Subcutaneous adipose tissue (tissue), 4 donors: ENCODE data around the gene NUBPL. TPM values are rescaled to one million over a fixed set of nuclear protein-coding genes. Genes with fewer than 3 reads are reported as not detected.

Source experiments
- total RNA-seq, 4 donors: library from RNA; depleted of rRNA; stranded (reverse); fragments of >200 nt; gene quantifications; one replicate each; pipeline ENCODE4 v1.1.0, GENCODE V29; 2016
- TF ChIP-seq, protein P1 (sequence below): fragments of 450-650 bp; IDR thresholded peaks from one replicate; pipeline ENCODE4 v1.5.1; 2016; ENCODE audit warnings: low read depth, mild to moderate bottlenecking, control low read depth, antibody characterized with exemption, moderate library complexity

The NUBPL gene
- total RNA-seq, 4 donors from 2014 or later = 11.7 to 25.1 (median 12.7) TPM

DNA sequence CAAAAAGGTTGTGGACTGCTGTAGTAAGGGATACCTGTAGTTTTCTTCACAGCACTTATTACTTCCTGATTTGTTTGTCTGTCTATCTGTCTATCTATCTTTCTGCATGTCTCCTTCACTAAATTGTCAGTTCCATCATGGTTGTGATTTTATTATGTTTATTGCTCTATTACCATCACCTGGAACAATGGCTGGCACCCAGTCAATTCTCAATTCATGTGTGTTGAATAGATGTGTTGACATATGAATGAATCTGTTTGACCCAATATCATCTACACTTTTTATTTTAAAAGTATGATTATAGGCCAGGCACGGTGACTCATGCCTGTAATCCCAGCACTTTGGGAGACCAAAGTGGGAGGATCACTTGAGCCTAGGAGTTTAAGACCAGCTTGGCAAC, 224.4 kb downstream of the NUBPL start:
- TF ChIP-seq, protein P1, sequence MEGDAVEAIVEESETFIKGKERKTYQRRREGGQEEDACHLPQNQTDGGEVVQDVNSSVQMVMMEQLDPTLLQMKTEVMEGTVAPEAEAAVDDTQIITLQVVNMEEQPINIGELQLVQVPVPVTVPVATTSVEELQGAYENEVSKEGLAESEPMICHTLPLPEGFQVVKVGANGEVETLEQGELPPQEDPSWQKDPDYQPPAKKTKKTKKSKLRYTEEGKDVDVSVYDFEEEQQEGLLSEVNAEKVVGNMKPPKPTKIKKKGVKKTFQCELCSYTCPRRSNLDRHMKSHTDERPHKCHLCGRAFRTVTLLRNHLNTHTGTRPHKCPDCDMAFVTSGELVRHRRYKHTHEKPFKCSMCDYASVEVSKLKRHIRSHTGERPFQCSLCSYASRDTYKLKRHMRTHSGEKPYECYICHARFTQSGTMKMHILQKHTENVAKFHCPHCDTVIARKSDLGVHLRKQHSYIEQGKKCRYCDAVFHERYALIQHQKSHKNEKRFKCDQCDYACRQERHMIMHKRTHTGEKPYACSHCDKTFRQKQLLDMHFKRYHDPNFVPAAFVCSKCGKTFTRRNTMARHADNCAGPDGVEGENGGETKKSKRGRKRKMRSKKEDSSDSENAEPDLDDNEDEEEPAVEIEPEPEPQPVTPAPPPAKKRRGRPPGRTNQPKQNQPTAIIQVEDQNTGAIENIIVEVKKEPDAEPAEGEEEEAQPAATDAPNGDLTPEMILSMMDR = no peak

DNA sequence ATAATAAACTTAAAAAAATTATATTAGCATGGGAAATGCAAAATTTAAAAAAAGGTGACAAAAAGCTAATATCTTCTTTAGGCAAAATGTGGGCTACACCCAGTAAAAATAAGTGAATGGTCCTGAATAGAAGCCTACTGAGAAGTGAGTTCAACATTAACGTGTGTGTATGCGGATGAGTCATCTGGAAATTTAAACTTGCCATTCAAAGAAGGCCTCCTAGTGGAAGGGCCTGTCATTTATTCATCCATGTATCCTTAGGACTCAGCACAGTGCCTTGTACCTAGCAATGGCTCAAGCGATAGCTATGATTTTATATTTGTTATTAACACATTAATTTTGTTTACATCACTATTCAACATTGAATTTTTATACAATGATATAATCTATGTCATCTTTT, 226.2 kb downstream of the NUBPL start:
- TF ChIP-seq, protein P1 = no peak

DNA sequence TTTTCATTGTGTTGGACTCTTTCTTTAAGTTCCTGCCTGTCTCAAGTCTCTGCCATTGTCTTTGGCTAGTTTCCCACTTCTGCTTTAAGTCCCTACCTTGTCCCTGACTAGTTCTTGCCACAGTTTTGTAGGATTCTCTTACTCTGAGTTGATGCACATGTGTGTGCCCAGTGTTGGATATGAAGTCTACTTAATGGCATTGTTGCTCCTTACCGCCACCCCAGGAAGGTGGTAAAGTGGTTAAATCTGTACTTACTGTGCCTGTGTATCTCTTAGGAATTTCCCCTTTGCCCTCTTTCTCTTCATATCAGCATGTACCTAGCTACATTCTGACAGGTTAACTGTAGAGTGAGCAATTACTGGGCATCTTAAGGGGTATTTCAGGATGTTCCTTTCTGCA, 227.1 kb downstream of the NUBPL start:
- TF ChIP-seq, protein P1 = no peak

DNA sequence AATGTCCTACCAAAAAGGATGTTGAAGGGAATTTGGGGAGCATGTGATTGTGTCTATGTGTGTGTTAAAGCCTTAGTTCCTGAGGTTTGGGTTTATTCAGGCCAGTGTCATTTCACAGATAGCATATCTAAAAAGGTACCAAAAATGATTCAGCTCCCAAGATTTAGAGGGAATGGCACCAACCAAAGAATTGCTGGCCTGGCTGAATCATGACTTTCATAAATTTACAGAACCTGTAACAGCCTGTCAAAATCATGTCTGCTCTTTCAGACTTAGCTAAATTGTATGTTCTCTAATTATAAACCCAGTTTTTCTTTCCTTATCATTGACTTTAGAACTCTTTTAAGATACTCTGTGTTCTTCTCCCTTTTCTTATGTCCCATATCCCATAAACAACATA, 231.5 kb downstream of the NUBPL start:
- TF ChIP-seq, protein P1 = no peak

DNA sequence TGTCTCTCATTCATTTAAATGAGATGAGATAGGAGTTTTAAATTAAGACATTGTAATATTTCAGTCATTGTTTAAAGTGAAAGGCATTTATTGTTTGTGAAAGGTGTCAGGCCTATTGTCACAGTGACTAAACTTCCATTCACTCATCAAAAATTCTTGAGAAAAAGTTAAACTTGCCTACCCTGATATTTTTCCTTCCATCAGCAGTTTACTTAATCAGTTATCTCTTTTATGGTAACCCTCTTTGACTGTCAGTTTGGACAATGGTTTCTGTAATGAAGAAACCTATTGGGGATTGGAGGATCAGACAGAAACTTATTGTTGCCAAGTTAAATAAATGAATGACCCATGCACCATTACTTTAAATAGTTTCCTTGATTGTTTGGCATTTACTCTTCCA, 241.6 kb downstream of the NUBPL start:
- TF ChIP-seq, protein P1 = no peak

DNA sequence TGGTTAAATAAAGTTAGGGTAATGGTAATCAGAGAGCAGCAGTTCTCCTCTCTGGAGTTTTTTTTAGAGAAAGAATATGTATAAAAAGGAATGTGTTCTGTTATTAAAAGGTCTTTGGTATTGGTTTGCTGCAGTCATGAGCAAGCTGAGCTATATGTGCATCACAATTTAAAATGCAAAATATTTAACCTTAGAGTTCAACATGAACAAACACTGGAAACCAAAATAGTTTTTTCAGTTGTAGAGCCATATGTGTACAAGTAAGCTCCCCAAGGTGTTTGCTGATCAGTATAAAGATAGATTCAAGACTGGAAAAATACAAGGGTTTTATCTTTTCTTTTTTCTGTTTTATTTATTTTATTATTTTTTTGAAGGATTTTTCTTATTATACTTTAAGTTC, 245.0 kb downstream of the NUBPL start:
- TF ChIP-seq, protein P1 = no peak

DNA sequence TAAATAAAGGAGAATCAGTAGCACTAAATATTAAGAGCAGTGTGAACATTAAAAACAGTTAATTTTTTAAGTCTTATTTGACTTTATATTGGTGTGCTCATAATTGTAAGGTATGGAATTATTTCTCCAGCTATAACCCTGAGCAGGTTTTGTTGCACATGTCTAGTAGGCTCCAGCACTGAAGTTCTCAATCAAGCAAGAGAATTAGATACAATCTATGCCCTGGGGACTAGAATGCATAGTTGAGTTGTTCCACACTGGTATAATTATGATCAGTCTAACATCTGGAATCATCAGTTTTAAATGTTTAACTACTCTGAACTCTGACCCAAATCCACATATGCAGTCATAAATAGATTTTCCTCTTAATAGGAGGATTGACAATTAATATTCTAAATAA, 258.1 kb downstream of the NUBPL start:
- TF ChIP-seq, protein P1 = no peak
